SK-N-SH (cell line): ENCODE results near the gene PIGN. TPM values are rescaled to one million over a fixed set of nuclear protein-coding genes. Genes with fewer than 3 reads are reported as not detected.

Experiments used
- CTCF ChIA-PET: fragments of 300-600, 350-600 bp; formaldehyde crosslinking; extraction: SDS; loops from one replicate; lab custom pipeline; 2021; lab: Yijun Ruan, JAX
- POLR2A ChIA-PET: fragments of 350-600 bp; sonication (Branson Sonifier 250); formaldehyde crosslinking; extraction: SDS; loops from one replicate; lab custom pipeline; 2020; ENCODE audit warnings: antibody characterized with exemption, inconsistent platforms; lab: Yijun Ruan, JAX
- DNase-seq: peaks from one replicate; pipeline ENCODE4 v3.0.0; 2012
- H2AFZ ChIP-seq: fragments of 200-600 bp; sonication (generic); 2 replicates; pipeline ENCODE4 v1.8.1; 2016; ENCODE audit warnings: antibody characterized with exemption, mild to moderate bottlenecking, low read depth
- H3F3A ChIP-seq: fragments of 200-600 bp; sonication (generic); replicated peaks from 2 replicates; pipeline ENCODE3; 2016; ENCODE audit warnings: antibody characterized with exemption, mild to moderate bottlenecking; ENCODE audit not compliant: insufficient read depth
- H3K27ac ChIP-seq, 2 experiments: fragments of 200-500 bp in 1 of 2; fragments of 200-600 bp in 1 of 2; sonication (Bioruptor generic) in 1 of 2; sonication (generic), shearing (Covaris generic) in 1 of 2; 2 replicates each; pipeline versions ENCODE4 v1.5.1 to v1.6.1; 2014 to 2016; ENCODE audit warnings: low read depth in 2 of 2, inconsistent platforms in 1 of 2, low read length in 1 of 2, mild to moderate bottlenecking in 1 of 2, mixed read lengths in 1 of 2
- H3K27me3 ChIP-seq: fragments of 200-600 bp; sonication (generic), shearing (Covaris generic); 2 replicates; pipeline ENCODE4 v1.6.1; 2016; ENCODE audit warnings: mixed run types; ENCODE audit not compliant: insufficient read depth
- H3K36me3 ChIP-seq, 2 experiments: fragments of 200-500 bp in 1 of 2; fragments of 200-600 bp in 1 of 2; sonication (Bioruptor generic) in 1 of 2; sonication (generic) in 1 of 2; replicated peaks in 1 of 2; 2 replicates each; pipeline versions ENCODE3 to v1.5.1; 2014 to 2016; ENCODE audit warnings: low read length in 1 of 2, mild to moderate bottlenecking in 1 of 2; ENCODE audit not compliant: insufficient read depth in 2 of 2, control insufficient read depth in 1 of 2
- H3K4me1 ChIP-seq, 2 experiments: fragments of 200-500 bp in 1 of 2; fragments of 200-600 bp in 1 of 2; sonication (Bioruptor generic) in 1 of 2; sonication (generic), shearing (Covaris generic) in 1 of 2; 2 replicates each; pipeline versions ENCODE4 v1.5.1 to v1.6.1; 2014 to 2016; ENCODE audit warnings: low read depth in 1 of 2, low read length in 1 of 2, mixed run types in 1 of 2; ENCODE audit not compliant: insufficient read depth in 2 of 2, control insufficient read depth in 1 of 2
- H3K4me2 ChIP-seq: fragments of 200-600 bp; sonication (generic), shearing (Covaris generic); 2 replicates; pipeline ENCODE4 v1.6.1; 2017; ENCODE audit warnings: mixed run types
- H3K4me3 ChIP-seq, 2 experiments: fragments of 200-500 bp in 1 of 2; fragments of 200-600 bp in 1 of 2; sonication (Bioruptor generic) in 1 of 2; sonication (generic), shearing (Covaris generic) in 1 of 2; 2 replicates each; pipeline versions ENCODE4 v1.5.1 to v1.8.1; 2014 to 2016; ENCODE audit warnings: low read depth in 2 of 2, inconsistent platforms in 1 of 2, low read length in 1 of 2, mild to moderate bottlenecking in 1 of 2, mixed read lengths in 1 of 2, moderate library complexity in 1 of 2
- H3K79me2 ChIP-seq: fragments of 200-600 bp; sonication (generic); 2 replicates; pipeline ENCODE4 v1.8.1; 2017; ENCODE audit warnings: mild to moderate bottlenecking; ENCODE audit not compliant: insufficient read depth
- H3K9ac ChIP-seq: fragments of 200-600 bp; sonication (generic); 2 replicates; pipeline ENCODE4 v1.6.1; 2017; ENCODE audit warnings: mixed run types
- H3K9me2 ChIP-seq: fragments of 200-600 bp; sonication (generic); 2 replicates; pipeline ENCODE4 v1.6.1; 2017; ENCODE audit warnings: mixed run types
- H3K9me3 ChIP-seq: fragments of 200-600 bp; sonication (generic); 2 replicates; pipeline ENCODE4 v1.6.1; 2017; ENCODE audit warnings: mixed run types, mild to moderate bottlenecking, moderate library complexity
- H4K20me1 ChIP-seq: fragments of 200-600 bp; sonication (generic); 2 replicates; pipeline ENCODE4 v1.6.1; 2017; ENCODE audit warnings: mild to moderate bottlenecking, mixed run types; ENCODE audit not compliant: insufficient read depth
- CHD2 ChIP-seq: fragments of 150-350 bp; IDR thresholded peaks from 2 replicates; pipeline ENCODE4 v1.6.1; 2018; ENCODE audit warnings: low read length; ENCODE audit not compliant: partially characterized antibody
- ELF1 ChIP-seq: IDR thresholded peaks from 2 replicates; pipeline ENCODE4 v1.4.0; 2012
- EP300 ChIP-seq, 2 experiments: IDR thresholded peaks; 2 replicates each; pipeline versions ENCODE4 v1.4.0 to v1.6.1; 2012; ENCODE audit warnings: borderline replicate concordance in 1 of 2, low read depth in 1 of 2, low read length in 1 of 2
- FOSL2 ChIP-seq: IDR thresholded peaks from 2 replicates; pipeline ENCODE4 v1.4.0; 2012; ENCODE audit warnings: low read depth, mild to moderate bottlenecking, moderate library complexity, borderline replicate concordance
- FOXM1 ChIP-seq: IDR thresholded peaks from 2 replicates; pipeline ENCODE4 v1.4.0; 2012; ENCODE audit warnings: low read depth, mild to moderate bottlenecking
- GATA2 ChIP-seq: sonication (generic); formaldehyde crosslinking; IDR thresholded peaks from 2 replicates; pipeline ENCODE4 v1.5.0; 2020; ENCODE audit warnings: mild to moderate bottlenecking, missing genetic modification reagents
- IRF3 ChIP-seq: fragments of 150-350 bp; IDR thresholded peaks from 2 replicates; pipeline ENCODE4 v1.6.1; 2016; ENCODE audit warnings: mild to moderate bottlenecking, low read depth, low read length
- JUND ChIP-seq: IDR thresholded peaks from 2 replicates; pipeline ENCODE4 v1.4.0; 2012
- MEF2A ChIP-seq: IDR thresholded peaks from 2 replicates; pipeline ENCODE4 v1.4.0; 2012; ENCODE audit warnings: low read depth, borderline replicate concordance
- NFIC ChIP-seq: IDR thresholded peaks from 2 replicates; pipeline ENCODE4 v1.4.0; 2012; ENCODE audit warnings: borderline replicate concordance
- PBX3 ChIP-seq: IDR thresholded peaks from 2 replicates; pipeline ENCODE4; 2012
- RAD21 ChIP-seq: IDR thresholded peaks from 2 replicates; pipeline ENCODE4 v1.6.1; 2012; ENCODE audit warnings: mild to moderate bottlenecking, low read length
- REST ChIP-seq: IDR thresholded peaks from 2 replicates; pipeline ENCODE4 v1.6.1; 2012; ENCODE audit warnings: mild to moderate bottlenecking, low read depth, low read length, moderate library complexity
- RFX5 ChIP-seq: IDR thresholded peaks from 2 replicates; pipeline ENCODE4 v1.6.1; 2012; ENCODE audit warnings: mild to moderate bottlenecking, improper control_type of control experiment, low read length
- RXRA ChIP-seq: IDR thresholded peaks from 2 replicates; pipeline ENCODE4 v1.4.0; 2012; ENCODE audit warnings: low read depth, mild to moderate bottlenecking, borderline replicate concordance
- SIN3A ChIP-seq: IDR thresholded peaks from 2 replicates; pipeline ENCODE4 v1.6.1; 2012; ENCODE audit warnings: low read depth, mild to moderate bottlenecking, low read length, moderate library complexity, borderline replicate concordance
- TCF12 ChIP-seq: IDR thresholded peaks from 2 replicates; pipeline ENCODE4 v1.4.0; 2012
- TEAD4 ChIP-seq: IDR thresholded peaks from 2 replicates; pipeline ENCODE4 v1.4.0; 2012; ENCODE audit warnings: mild to moderate bottlenecking, borderline replicate concordance; ENCODE audit not compliant: insufficient read depth
- USF2 ChIP-seq: fragments of 150-350 bp; IDR thresholded peaks from 2 replicates; pipeline ENCODE4 v1.6.1; 2017; ENCODE audit warnings: antibody characterized with exemption, low read length, low read depth, borderline replicate concordance
- YY1 ChIP-seq: IDR thresholded peaks from 2 replicates; pipeline ENCODE4 v1.4.0; 2012; ENCODE audit warnings: low read depth, mild to moderate bottlenecking
- WGBS: methylation state at CpG from one replicate; pipeline ENCODE4 v1.1.6; 2017; ENCODE audit warnings: low lambda C conversion rate; 5-methylcytosine and 5-hydroxymethylcytosine counted together
- polyA plus RNA-seq, 3 experiments: library from polyadenylated mRNA; depleted of rRNA; stranded (reverse); fragments of >200 nt; gene quantifications; 2 replicates each; pipeline ENCODE4 v1.2.3, GENCODE V29; 2012

The PIGN gene
- polyA plus RNA-seq, 1 of the 3 experiments (the other 2 are of a cell fraction) = 6.1 TPM

- no peak for DNase-seq
- H3K4me1 ChIP-seq = peaks cover 0 to 36% of the 10 kb centered on the region in 2 experiments
- H3K79me2 ChIP-seq = no peaks in the 10 kb centered on the region
- H3K9ac ChIP-seq = peak overlapping the region; percentile 59; the same call in 1 of the 2 replicates
- TF ChIP-seq REST = no peak
- peak; percentile 79 for TF ChIP-seq RXRA
- TF ChIP-seq IRF3 = no peak
- peak; percentile 74 for TF ChIP-seq TCF12
- no peak for TF ChIP-seq GATA2
- no peak for TF ChIP-seq USF2
- no peak for TF ChIP-seq RAD21
- 0 out of 2 replicates have a peak, but pooled peaks have one; percentile 44 for TF ChIP-seq FOXM1
- TF ChIP-seq RFX5 = no peak
- TF ChIP-seq PBX3 = peak; percentile 49; the same call in 1 of the 2 replicates
- TF ChIP-seq NFIC = peak; percentile 59
- TF ChIP-seq EP300 (IDR thresholded peaks at IDR 0.05; ENCODE audit: borderline replicate concordance in 1 of 2, low read depth in 1 of 2, low read length in 1 of 2) = peak in 1 of 2 experiments; percentile 72; a peak in 1 of 4 replicates
- TF ChIP-seq SIN3A = no peak
- no peak for TF ChIP-seq CHD2
- peak; percentile 41; the same call in 1 of the 2 replicates for TF ChIP-seq YY1
- TF ChIP-seq FOSL2 = peak; percentile 80
- no peak for TF ChIP-seq MEF2A
- peak; percentile 77 for TF ChIP-seq JUND
- TF ChIP-seq TEAD4 = no peak
- no peak for TF ChIP-seq ELF1
- H3K4me3 ChIP-seq = no peak overlapping the region
- H3F3A ChIP-seq = peaks cover 29% of the 10 kb centered on the region
- peaks cover 0 to 4% of the 10 kb centered on the region in 2 experiments for H3K36me3 ChIP-seq
- peak overlapping the region; percentile 81; the same call in 1 of the 2 replicates for H2AFZ ChIP-seq
- no peaks in the 10 kb centered on the region for H3K27me3 ChIP-seq
- H4K20me1 ChIP-seq = no peaks in the 10 kb centered on the region
- H3K9me2 ChIP-seq = no peaks in the 10 kb centered on the region
- H3K4me2 ChIP-seq = peak overlapping the region; percentile 40
- ChIA-PET POLR2A (no interaction called here), CTCF (no interaction called here)
- no peaks in the 10 kb centered on the region for H3K9me3 ChIP-seq
- H3K27ac ChIP-seq = peak overlapping the region; percentile 81 to 95
- 5% methylated on average over 1 of the region's 1 CpG for WGBS
Measured at GRCh38 chr18:61992285-61992684, 194.6 kb downstream of the PIGN start.
